Thyroid gland (tissue), 4 donors: ENCODE results near the gene B4GALNT3. TPM values are rescaled to one million over a fixed set of nuclear protein-coding genes. Genes with fewer than 3 reads are reported as not detected.

ENCODE experiments used
- DNase-seq, 2 donors: peaks; one replicate each; pipeline ENCODE4 v3.0.0-alpha.2; 2019
- H3K27ac ChIP-seq, 3 donors: fragments of 200-600 bp; sonication (generic); 1 replicate in 2 of 3; 2 replicates in 1 of 3; pipeline ENCODE4 v1.5.1; 2016 to 2019; ENCODE audit warnings: mild to moderate bottlenecking in 1 of 3, moderate library complexity in 1 of 3
- H3K27me3 ChIP-seq: fragments of 200-600 bp; sonication (generic); one replicate; pipeline ENCODE4 v1.5.1; 2019
- H3K36me3 ChIP-seq, 2 donors: fragments of 200-600 bp; sonication (generic); one replicate each; pipeline ENCODE4 v1.5.1; 2016 to 2019
- H3K4me1 ChIP-seq, 2 donors: fragments of 200-600 bp; sonication (generic); one replicate each; pipeline ENCODE4 v1.5.1; 2017 to 2019
- H3K4me3 ChIP-seq, 3 donors: fragments of 200-600 bp; sonication (generic); replicated peaks in 1 of 3; 1 replicate in 2 of 3; 2 replicates in 1 of 3; pipeline ENCODE4 v1.5.1; 2016; ENCODE audit warnings: mild to moderate bottlenecking in 1 of 3
- H3K9me3 ChIP-seq: fragments of 200-600 bp; sonication (generic); one replicate; pipeline ENCODE4 v1.5.1; 2017
- CTCF ChIP-seq, 6 experiments: fragments of 200-600 bp in 3 of 6; fragments of 450-650 bp in 3 of 6; sonication (generic) in 3 of 6; IDR thresholded peaks; one replicate each; pipeline ENCODE4 v1.5.1; 2016 to 2019; ENCODE audit warnings: antibody characterized with exemption in 6 of 6, mild to moderate bottlenecking in 2 of 6, inconsistent platforms in 1 of 6, moderate library complexity in 1 of 6
- POLR2A ChIP-seq, 2 donors: fragments of 450-650 bp; IDR thresholded peaks; one replicate each; pipeline ENCODE4 v1.6.1; 2017; ENCODE audit warnings: antibody characterized with exemption in 2 of 2, mild to moderate bottlenecking in 2 of 2, moderate library complexity in 1 of 2
- WGBS, 2 donors: methylation state at CpG; one replicate each; pipeline ENCODE4 v1.1.5; 2017; 5-methylcytosine and 5-hydroxymethylcytosine counted together
- intact Hi-C: fragments of 100-400 bp; cut with DNase I; formaldehyde crosslinking; loops from one replicate; pipeline ENCODE4 v1.15.1; 2023
- total RNA-seq, 4 donors: library from RNA; depleted of rRNA; stranded (reverse); fragments of >200 nt; gene quantifications; one replicate each; pipeline ENCODE4 v1.2.3, GENCODE V29; 2016

Gene B4GALNT3
- total RNA-seq, 4 donors from 2014 or later, result 3.9 to 6.6 (median 5.6) TPM

- no peaks in the 10 kb centered on the region for H3K27me3 ChIP-seq
- no peaks in the 10 kb centered on the region for H3K36me3 ChIP-seq
- H3K4me3 ChIP-seq, result no peak overlapping the region
- no peaks in the 10 kb centered on the region for H3K9me3 ChIP-seq
- WGBS, 2 donors, result 72 to 77% methylated on average over 8 to 11 of the region's 13 CpGs
- H3K4me1 ChIP-seq, result peaks cover 0 to 8% of the 10 kb centered on the region in 2 donors
- intact Hi-C loops, result no loop called here
- H3K27ac ChIP-seq, result no peak overlapping the region
- DNase-seq, result no peak
- TF ChIP-seq POLR2A (IDR thresholded peaks at IDR 0.05), result no peak
- no peak for TF ChIP-seq CTCF (IDR thresholded peaks at IDR 0.05)
These were observed 21.4 kb downstream of the B4GALNT3 start for GRCh38 chr12:480831-481816.

GRCh38 chr12:482061-482460 is 22.3 kb downstream of the B4GALNT3 start:
- intact Hi-C loops, result no loop called here
- H3K27me3 ChIP-seq, result no peaks in the 10 kb centered on the region
- H3K36me3 ChIP-seq, result no peaks in the 10 kb centered on the region
- 71 to 95% methylated on average over 3 of the region's 3 CpGs for WGBS, 2 donors
- no peak overlapping the region for H3K4me3 ChIP-seq
- no peaks in the 10 kb centered on the region for H3K9me3 ChIP-seq
- DNase-seq, result no peak
- H3K4me1 ChIP-seq, result peaks cover 0 to 8% of the 10 kb centered on the region in 2 donors
- no peak overlapping the region for H3K27ac ChIP-seq
- TF ChIP-seq CTCF (IDR thresholded peaks at IDR 0.05), result no peak
- TF ChIP-seq POLR2A (IDR thresholded peaks at IDR 0.05), result no peak

- WGBS, 2 donors, result 44 to 55% methylated on average over 11 of the region's 11 CpGs
- no peaks in the 10 kb centered on the region for H3K36me3 ChIP-seq
- intact Hi-C loops, result no loop called here
- H3K4me3 ChIP-seq, result no peak overlapping the region
- no peaks in the 10 kb centered on the region for H3K27me3 ChIP-seq
- no peak overlapping the region for H3K27ac ChIP-seq
- peaks cover 0 to 8% of the 10 kb centered on the region in 2 donors for H3K4me1 ChIP-seq
- DNase-seq, result peak in 1 of 2 donors; percentile 13
- H3K9me3 ChIP-seq, result no peaks in the 10 kb centered on the region
- TF ChIP-seq CTCF (IDR thresholded peaks at IDR 0.05), result no peak
- TF ChIP-seq POLR2A (IDR thresholded peaks at IDR 0.05), result no peak
These were observed 24.4 kb downstream of the B4GALNT3 start for GRCh38 chr12:484096-484495.

GRCh38 chr12:490260-490659 is 30.5 kb downstream of the B4GALNT3 start:
- Histone ChIP-seq H3K4me1 (no peaks in the 10 kb centered on the region), H3K4me3 (no peak overlapping the region), H3K9me3 (no peaks in the 10 kb centered on the region), H3K36me3 (no peaks in the 10 kb centered on the region), H3K27ac (no peak overlapping the region), H3K27me3 (no peaks in the 10 kb centered on the region)
- intact Hi-C loops, result no loop called here
- no peak for TF ChIP-seq POLR2A (IDR thresholded peaks at IDR 0.05)
- TF ChIP-seq CTCF (IDR thresholded peaks at IDR 0.05), result no peak
- no peak for DNase-seq

- no peaks in the 10 kb centered on the region for H3K9me3 ChIP-seq
These were observed 35.7 kb downstream of the B4GALNT3 start for GRCh38 chr12:495466-495865.

More at GRCh38 chr12:495466-495865, 35.7 kb downstream of the B4GALNT3 start:
- Histone ChIP-seq H3K27me3 (no peaks in the 10 kb centered on the region), H3K36me3 (no peaks in the 10 kb centered on the region), H3K27ac (no peak overlapping the region), H3K4me1 (peaks cover 0 to 5% of the 10 kb centered on the region in 2 donors), H3K4me3 (no peak overlapping the region)
- intact Hi-C loops, result no loop called here
- no peak for DNase-seq
- no peak for TF ChIP-seq POLR2A (IDR thresholded peaks at IDR 0.05)
- WGBS, 2 donors, result 80 to 95% methylated on average over 3 of the region's 3 CpGs
